ENCODE results near the gene CD2BP2. TPM values are rescaled to one million over a fixed set of nuclear protein-coding genes. Genes with fewer than 3 reads are reported as not detected.
"Not testable (repeated sequence)": the region's sequence is repeated elsewhere in the genome, so short reads cannot be mapped to it uniquely, and the experiment has no call there.

CD2BP2 gene
- total RNA-seq, 1 donor from 2014 or later = 15.1 TPM

- H3K36me3 ChIP-seq; H3K4me3 ChIP-seq; H3K4me1 ChIP-seq; H3K27ac ChIP-seq; intact Hi-C loops (cut with DNase I); H3K27me3 ChIP-seq; H3K9me3 ChIP-seq; DNase-seq (ENCODE audit: low spot score in 2 of 2): not testable (repeated sequence)
These were observed 44.2 kb downstream of the CD2BP2 start for GRCh38 chr16:30310937-30311336.

DNA sequence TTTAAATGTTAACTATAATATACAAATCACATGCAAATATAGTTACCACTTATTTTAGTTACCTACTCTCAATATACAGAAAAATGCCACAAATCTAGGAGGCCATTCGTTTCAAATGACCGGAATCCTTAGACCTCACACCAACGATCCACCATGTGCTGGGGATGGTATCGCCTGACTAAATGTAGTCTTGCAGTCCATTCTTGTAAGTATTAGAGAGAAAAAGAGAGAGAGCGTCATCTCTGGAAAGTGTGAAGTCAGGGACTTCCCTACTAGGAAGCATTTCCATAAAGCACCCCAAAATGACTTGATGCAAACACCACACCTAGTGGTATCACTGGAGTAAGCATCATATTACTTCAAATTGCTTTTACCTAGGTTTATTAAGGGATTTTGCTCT lies 45.9 kb downstream of the CD2BP2 start:
- DNase-seq (ENCODE audit: low spot score in 2 of 2); intact Hi-C loops (cut with DNase I); H3K27ac ChIP-seq; H3K4me3 ChIP-seq; H3K27me3 ChIP-seq; H3K4me1 ChIP-seq; H3K9me3 ChIP-seq; H3K36me3 ChIP-seq: not testable (repeated sequence)

Other genes starting within 250 kb of the CD2BP2 start
- 0.53 TPM for gene GDPD3, start 241.8 kb downstream of the CD2BP2 start, total RNA-seq
- 115 TPM for gene MAPK3, start 232.1 kb downstream of the CD2BP2 start, total RNA-seq
- gene CORO1A, start 171.7 kb downstream of the CD2BP2 start, total RNA-seq = 69.4 TPM
- 643 TPM for gene BOLA2B, start 161.6 kb downstream of the CD2BP2 start, total RNA-seq
- gene SLX1A, start 161.4 kb downstream of the CD2BP2 start, total RNA-seq = 44.6 TPM
- 14.8 TPM for gene SULT1A3, start 156.1 kb downstream of the CD2BP2 start, total RNA-seq
- gene NPIPB13, start 106.8 kb downstream of the CD2BP2 start, total RNA-seq = 1.3 TPM
- gene TBC1D10B, start 15.2 kb upstream of the CD2BP2 start, total RNA-seq = 20.9 TPM
- gene MYL11, start 19.5 kb upstream of the CD2BP2 start, total RNA-seq = not detected
- not detected for gene SEPTIN1, start 27.3 kb upstream of the CD2BP2 start, total RNA-seq
- 25.1 TPM for gene ZNF48, start 40.1 kb upstream of the CD2BP2 start, total RNA-seq
- gene ZNF771, start 52.3 kb upstream of the CD2BP2 start, total RNA-seq = 49.6 TPM
- gene DCTPP1, start 74.7 kb upstream of the CD2BP2 start, total RNA-seq = 7.2 TPM
- gene SEPHS2, start 90.6 kb upstream of the CD2BP2 start, total RNA-seq = 22.8 TPM
- 0.11 TPM for gene ITGAL, start 117.4 kb upstream of the CD2BP2 start, total RNA-seq
- gene ZNF768, start 171.3 kb upstream of the CD2BP2 start, total RNA-seq = 18.9 TPM
- 19.6 TPM for gene ZNF747, start 179.6 kb upstream of the CD2BP2 start, total RNA-seq
- 10.9 TPM for gene ZNF764, start 203.1 kb upstream of the CD2BP2 start, total RNA-seq
- gene ZNF688, start 216.4 kb upstream of the CD2BP2 start, total RNA-seq = 11.3 TPM
- gene ZNF785, start 230.4 kb upstream of the CD2BP2 start, total RNA-seq = 12.1 TPM

Measured in ascending aorta (tissue), 2 donors.